GM19395 (cell line): ENCODE data around the gene PSMA3.
A peak's percentile ranks its signal among the peaks of the same experiment; 100 is the strongest.
"Not testable (repeated sequence)": the region's sequence is repeated elsewhere in the genome, so short reads cannot be mapped to it uniquely, and the experiment has no call there.

Experiments used
- ATAC-seq: cut with Tn5 transposase; IDR thresholded peaks from one replicate; pipeline ENCODE4 v1.9.1; 2021; ENCODE audit warnings: mild to moderate bottlenecking, moderate library complexity; ENCODE audit not compliant: unreplicated experiment

The PSMA3 gene

DNA sequence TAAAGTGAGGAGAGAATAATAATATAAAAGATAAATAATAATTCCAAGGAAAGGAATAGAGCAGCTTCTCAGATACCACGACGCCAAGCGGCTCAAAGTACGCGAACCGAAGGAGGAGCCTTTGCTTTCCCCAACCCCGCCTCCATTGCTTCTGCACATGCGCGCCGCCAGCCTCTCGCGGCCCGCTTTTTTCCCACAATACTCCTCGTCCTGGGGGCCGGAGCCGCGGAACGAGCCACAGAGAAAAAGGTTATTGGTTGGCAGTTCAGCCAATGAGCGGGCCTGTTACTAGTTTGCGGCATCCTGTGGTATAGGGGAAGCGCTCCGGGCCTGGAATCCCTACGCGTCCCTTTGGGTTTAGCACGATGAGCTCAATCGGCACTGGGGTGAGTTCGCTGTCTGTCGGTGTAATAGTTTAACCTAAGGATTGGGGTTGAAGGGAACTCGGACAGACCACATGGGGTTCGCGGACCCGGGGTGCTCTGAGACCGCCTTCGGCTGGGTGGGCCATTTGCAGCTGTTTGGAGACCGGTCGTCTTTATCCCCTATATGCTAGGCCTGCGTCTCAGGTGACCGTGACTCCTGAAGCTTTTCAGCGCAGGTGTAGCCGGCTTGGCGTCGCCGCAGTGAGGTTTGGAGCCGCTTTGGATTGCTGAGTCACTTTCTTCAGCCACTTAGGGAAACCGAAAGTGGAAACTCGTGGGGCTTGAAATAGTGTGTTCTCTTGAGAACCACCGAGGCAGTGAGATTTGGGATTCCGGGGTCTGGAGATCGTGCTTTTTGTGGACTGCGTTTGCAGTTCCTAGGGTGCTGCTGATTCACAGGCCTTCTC is at the start of gene PSMA3:
Gene PSMA3 (plus strand): TSS at position 288 of the 832 bp plus-strand sequence. CDS start 78 bp downstream, at position 366.
- ATAC-seq = peak; percentile 92

DNA sequence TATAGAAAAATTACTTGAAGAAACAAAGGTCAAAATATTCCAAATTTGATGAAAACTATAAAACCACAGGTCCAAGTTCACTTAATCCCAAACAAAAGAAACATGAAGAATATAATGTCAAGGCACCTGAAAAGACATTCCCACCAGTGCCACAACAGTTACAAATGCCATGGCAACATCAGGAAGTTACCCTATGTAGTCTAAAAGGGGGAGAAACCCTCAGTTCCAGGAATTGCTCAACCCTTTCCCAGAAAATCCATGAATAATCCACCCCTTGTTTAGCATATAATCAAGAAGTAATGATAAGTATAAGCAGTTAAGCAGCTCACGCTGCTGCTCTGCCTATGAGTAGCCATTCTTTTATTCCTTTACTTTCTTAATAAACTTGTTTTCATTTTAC is 48.4 kb upstream of the PSMA3 start:
- ATAC-seq = no peak

DNA sequence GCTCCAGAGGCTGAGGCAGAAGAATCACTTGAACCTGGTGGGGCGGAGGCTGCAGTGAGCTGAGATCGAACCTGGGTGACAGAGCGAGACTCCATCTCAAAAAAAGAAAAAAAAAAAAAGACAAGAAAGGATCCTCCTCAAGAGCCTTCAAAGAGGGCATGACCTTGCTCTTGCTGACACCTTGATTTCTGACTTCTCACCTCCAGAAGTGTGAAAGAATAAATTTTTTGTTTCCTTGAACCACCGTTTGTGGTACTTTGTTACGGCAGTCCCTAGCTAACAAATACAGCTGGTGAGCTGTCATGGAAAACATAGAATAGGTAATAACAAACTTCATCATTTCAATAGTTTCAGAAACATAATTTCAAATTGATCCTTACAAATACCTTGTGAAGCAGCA is 46.6 kb upstream of the PSMA3 start:
- no peak for ATAC-seq

DNA sequence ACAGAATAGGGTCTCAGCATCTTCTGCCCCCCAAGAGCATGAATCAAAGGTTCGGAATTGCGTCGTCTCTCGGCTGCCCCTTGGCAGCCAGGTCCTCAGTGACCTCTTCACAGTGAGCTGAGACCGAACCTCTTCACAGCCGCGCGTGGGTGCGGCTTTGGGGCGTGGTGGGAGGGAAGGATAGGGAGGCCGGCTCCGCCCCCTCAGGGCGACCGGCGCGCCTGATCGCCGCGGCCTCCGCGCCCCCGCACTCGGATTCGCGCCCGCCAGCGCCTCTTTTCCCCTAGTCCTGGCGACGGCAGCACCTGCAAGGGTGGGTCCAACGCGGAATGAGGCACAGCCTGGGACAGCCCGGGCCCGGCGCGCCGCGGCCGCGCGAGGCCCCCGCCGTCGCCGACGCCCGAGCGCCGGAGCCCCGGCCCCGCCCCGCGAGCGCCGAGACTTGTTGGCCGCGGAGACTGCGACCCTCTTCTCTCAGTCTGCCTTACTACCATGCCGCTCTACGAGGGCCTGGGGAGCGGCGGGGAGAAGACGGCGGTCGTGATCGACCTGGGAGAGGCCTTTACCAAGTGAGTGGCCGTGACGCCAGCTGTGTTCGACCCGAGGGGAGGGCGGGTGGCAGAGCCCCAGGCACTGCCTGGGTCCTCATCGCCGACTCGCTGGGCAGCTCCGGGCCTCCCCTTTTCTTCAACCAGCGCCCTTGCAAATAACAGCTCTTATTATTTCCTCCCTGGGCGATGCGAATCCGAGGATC is 44.7 kb upstream of the PSMA3 start, which contains the start of gene ACTR10:
Gene ACTR10 (plus strand): TSS at position 424 of the 754 bp plus-strand sequence. CDS start 69 bp downstream, at position 493.
- peak; percentile 93 for ATAC-seq

DNA sequence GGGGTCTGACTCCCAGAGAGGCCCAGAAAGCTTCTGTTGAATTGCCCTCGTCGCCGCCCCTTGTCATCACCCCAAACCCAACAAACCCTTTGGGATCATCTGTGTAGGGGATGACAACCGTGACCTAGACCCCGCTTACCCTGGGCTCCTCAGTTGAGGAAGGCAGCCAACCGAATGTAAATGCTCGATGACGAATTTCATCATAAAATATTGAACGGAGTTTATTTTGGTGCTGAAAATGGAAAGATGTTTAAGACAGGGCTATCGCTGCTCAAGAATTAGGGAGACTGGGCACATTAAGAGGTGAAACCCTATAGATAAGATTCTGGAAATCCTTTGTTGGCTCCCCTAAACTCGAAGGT is 44.2 kb upstream of the PSMA3 start:
- peak; percentile 18 for ATAC-seq

DNA sequence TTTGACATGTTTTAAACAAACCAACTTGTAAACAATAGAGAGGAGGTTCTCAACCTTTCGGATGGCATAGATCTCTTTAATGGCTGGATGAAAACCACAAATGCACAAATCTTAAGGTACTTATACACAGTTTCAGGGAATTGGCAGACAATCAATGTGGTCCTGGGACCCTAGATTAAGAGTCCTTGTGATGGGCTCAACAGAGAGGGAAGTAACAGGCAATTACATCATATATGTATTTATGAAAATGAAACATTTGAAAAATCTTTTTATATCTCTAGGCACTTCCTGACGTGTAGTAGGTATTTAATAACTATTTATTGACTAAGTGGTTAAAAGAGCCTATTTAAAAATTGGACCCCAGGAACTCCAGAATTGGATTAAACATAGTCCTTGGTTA is 43.8 kb upstream of the PSMA3 start:
- no peak for ATAC-seq

DNA sequence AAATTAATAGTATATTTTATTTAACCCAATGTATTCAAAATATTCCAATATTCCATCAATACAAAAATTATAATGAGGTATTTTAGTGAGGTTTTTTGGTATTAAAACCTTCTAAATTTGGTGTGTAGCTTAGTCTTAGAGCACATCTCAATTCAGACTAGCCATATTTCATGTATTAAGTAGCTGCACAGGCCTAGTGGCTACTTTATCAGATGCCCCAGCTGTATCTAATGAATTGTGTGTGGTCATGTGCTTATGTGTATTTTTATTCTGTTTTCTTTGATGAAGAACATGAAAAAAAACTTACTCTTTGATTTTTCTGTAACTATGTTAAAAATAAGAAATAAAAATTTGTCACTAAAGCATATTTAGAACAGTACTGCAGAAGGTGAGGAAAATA is 31.5 kb upstream of the PSMA3 start:
- ATAC-seq = no peak

DNA sequence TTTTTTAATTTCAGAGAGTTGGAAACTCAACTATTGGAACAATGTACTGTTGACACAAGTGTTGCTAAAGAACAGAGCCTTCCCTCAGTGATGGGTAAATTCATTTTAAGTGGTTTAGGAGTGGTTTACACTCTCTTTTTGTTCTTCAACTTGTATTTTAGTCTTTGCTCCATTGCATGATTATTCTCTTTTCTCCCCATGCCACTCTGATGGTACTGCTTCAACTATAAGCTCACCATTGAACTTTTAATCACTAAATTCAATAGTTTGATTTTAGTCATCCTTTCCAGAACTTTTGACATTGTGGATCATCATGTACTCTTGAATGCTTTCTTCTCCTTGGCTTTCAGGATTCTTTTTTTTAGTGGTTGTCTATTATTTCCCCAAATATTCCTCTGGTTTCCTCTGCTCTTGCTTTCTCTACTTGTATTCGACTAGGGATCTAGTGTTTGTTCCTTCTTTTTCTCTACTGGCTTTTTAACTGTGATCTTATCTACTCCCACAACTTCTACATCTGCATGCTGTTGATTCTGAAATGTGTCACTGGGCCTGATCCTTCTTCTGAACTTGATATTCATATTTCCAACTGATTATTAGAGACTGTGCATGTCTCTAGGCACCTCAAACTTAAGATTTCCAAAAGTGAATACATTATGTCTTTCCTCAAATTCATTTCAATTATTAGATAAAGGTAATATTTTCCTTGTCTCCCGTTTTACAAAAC is 29.3 kb upstream of the PSMA3 start:
- ATAC-seq = no peak

DNA sequence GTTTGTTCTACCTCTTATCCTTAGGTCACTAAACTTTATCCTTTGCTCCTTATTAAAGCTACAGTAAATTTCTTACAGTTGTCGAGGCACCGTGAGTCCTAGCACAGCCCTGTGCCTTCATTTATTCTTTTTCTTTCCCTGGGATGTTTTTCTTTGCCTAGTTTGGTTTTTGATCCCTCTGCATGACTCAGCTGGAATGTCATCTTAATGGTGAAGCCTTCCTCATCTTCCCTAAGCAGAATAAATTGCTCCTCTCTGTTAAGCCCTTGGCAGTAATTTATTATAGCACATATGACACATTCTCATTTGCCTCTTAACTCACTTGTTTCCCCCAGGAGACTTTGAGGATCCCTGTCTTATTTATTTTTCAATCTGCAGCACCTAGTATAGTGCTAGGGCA is 28.1 kb upstream of the PSMA3 start:
- ATAC-seq = no peak

DNA sequence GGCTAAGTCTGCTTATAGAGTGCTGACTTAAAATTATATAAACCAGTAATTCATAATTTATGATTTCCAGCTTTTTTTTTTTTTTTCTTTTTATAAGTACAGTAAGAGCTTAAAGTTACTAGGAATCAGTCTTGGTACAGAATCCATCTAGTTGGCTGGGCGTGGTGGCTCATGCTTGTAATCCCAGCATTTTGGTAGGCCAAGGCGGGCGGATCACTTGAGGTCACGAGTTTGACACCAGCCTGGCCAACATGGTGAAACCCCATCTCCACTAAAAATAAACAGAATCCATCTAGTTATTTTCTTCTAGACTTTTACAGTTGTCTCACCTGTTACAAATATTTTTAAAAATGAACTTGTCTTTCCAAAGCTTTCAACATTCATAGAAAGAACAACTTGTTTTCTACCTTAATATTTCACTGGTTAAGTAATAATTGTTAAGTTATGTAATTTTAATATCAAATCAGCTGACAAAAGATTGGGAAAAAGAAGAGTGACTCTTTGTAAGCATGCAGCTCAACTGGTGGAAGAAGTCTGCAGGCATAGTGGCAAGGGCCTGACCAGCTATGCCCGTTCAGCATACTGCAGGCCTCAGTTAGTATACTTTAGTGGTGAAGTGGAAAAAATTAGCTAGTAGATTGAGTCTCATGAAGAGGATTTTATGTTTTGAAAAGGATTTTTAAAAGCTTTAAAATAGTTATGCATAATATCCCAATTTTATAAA is 17.4 kb upstream of the PSMA3 start:
- ATAC-seq = no peak

DNA sequence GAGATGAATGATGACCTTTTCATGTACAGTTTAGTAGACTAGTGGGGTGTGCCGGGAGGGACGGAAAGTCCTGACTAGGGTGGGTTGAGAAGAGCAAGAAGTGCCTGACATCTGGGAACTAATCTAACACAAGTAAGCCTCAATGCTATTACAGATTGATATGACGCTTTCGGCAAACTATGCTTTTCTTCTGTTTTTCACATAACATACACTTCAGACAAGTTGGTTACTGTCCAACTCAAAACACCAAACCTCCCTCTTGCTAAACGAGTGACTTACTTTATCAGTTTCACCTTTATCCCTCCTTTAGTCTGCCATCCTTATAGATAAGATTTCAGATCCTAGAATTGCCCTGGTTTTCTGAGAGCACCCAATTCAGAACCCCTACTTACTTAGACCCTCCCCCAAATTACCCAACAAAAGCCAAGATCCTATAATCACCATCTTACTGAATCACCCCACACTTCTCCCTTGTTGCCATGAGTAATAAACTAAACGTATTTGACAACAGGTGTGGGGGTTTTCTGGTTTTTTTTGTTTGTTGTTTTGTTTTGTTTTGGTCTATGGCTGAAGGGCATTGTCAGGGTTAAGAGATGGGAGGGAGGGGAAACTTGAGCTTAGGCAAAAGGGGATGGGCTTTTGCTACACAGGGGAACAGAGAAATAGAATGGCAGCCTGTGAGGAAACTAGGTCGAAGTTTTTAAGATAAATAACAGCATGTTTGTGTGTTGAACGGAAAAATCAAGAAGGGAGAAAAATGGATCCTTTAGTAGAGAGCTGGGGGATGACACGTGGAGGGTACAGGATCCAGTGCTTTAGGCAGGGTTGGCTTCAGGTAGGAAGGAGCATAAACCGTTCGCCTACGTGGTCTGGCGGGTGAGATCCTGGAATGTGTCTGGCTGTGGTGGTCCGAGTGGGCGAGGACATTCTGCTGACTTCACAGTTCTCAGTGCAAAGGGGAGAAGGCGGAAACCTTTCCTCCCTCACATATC is 6.1 kb upstream of the PSMA3 start:
- no peak for ATAC-seq

DNA sequence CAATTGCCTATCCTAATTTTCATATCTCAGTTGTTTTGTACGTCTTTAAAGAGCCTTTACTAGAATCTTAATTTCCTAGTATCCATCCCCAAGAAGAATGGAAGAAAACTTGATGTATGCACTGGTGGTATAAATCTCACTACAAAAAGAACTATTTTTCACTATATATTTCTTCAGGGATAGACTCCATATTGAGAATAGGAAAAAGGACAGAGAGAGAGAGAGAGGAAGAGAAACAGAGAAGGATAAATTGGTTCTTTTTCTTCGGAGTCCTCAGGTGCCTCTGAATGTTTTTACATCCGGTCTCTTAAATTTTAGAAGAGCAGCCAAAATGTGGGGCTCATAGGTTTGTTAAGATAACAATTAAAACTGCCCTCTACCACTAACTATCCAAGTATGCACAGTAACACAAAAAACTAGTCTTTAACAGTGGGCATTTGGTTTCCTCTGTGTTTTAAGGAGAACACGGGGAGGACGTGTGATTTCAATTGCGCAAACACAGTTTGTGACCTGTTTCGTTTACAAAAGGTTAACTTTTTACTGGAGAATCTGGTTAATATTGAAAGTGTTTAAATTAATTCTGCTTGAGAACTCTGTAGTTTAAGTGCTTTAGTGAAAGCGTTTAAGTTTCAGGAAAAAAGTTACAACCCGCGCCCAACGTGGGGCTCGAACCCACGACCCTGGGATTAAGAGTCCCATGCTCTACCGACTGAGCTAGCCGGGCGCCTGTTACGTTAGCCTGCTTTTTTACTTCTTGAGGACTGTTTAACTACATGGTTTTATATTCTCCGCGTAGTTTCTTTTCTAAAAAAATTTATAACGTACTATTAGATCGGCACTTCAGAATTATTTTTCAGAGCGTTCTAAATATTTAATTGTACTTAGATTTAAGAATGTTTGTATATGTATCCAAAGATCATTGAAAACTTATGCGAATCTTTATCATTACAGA is 5.1 kb upstream of the PSMA3 start:
- ATAC-seq = peak; percentile 30

DNA sequence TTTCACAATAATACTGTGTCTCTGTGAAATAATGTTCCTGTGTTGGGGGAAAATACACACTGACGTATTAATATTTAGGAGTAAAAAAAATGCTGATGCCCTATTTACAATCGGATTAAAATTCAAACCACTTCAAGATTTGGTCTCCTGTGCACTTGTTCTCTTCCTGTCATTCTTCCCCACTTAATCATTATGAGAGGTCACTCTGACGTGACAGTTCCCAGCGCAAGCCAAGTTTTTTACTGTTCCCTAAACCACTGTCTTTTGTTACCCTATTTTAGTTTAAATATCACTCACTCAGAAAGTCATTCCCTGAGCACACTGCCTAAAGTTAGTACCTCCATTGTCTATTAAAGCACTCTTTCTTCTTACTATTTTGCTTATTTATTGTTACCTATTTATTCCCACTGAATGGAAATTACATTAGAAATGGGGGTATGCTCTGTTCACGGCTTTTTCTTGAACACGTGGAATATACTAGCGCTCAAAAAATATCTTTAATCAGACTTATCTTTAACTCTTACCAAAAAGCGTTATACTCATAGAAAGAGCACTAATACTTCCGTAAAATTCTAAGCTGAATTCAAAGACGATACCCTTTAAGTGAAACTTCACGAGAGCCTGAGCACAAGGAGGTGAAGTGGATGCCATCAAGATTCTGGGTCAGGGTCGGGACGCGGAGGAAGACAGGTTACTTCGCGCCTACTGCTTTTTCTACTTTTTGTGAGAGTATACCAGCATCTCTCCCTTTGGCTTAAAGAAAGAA is 670 bp upstream of the PSMA3 start:
- ATAC-seq = peak; percentile 52

DNA sequence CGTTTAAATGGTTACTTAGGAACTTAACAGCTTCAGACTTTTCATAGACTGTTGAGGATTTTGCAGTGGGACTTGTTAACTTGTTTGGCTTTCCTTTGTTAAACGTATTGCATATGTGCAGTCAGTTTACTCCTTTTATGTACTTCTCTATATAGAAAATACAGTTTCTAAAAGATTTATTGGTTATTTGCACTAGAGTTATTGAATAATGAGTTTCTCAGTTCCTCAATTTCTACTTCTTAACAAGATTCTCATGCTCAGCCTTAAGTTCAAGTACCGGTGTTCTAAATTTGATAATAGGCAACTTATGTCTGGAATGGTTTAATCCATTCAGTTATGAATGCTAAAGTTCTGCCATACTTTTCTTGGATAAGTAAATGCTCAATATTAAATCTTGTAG is 919 bp downstream of the PSMA3 start:
- ATAC-seq = no peak

DNA sequence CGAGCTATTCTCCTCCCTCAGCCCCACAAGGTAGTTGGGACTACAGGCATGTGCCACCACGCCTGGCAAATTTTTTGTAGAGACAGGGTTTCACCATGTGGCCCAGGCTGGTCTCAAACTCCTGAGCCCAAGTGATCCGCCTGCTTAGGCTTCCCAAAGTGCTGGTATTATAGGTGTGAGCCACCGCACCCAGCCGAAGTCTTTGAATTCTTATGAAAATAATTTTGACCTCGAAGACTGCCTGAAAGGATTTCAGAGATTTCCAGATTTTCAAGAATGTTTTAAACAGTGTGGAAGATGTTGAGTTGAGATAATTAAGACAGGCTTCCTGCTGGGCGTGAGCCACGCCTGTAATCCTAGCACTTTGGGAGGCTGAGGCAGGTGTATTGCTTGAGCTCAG is 5.0 kb downstream of the PSMA3 start:
- ATAC-seq = no peak

DNA sequence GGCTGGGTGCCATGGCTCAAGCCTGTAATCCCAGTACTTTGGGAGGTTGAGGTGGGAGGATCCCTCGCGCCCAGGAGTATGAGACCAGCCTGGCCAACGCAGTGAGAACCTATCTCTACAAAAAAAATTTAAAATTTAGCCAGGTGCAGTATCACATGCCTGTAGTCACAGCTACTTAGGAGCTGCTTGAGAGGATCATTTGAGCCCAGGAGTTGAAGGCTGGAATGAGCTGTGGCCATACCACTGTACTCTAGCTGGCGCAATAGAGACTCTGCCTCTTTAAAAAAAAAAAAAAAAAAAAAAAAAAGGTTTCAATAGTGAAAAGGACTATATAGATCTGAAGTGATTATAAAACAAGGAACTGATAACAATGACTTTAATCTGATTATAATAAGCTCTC is 13.5 kb downstream of the PSMA3 start:
- ATAC-seq = no peak

DNA sequence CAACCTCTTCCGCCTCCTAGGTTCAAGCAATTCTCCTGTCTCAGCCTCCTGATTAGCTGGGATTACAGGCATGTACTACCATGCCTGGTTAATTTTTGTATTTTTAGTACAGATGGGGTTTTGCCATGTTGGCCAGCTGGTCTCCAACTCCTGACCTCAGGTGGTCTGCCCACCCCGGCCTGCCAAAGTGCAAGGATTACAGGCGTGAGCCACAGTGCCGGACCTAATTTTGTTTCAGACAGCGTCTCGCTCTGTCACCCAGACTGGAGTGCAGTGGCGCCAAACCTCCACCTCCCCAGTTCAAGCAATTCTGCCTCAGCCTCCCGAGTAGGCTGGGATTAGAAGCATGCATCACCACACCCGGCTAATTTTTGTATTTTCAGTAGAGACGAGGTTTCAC is 17.4 kb downstream of the PSMA3 start:
- not testable (repeated sequence) for ATAC-seq

DNA sequence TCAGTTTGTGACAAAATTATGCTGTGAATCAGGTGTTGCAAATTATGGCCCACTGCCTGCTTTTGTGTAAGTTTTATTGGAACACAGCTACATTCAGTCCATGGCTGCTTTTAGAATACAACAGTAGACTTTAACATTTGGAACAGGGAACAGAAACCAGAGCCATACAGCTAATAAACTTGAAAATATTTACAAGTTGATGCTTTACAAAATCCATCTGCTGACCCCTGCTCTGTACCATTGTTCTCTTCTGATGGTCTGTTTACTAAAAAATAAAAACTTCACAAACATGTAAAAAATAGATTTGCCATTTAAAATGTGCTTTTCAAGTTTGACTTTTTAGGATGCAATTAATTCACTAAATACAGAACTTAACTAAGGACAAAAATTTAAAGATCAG is 20.8 kb downstream of the PSMA3 start:
- no peak for ATAC-seq
